Measurements from ENCODE around the gene TRIP12.
"Not testable (repeated sequence)": the region's sequence is repeated elsewhere in the genome, so short reads cannot be mapped to it uniquely, and the experiment has no call there.

The TRIP12 gene

DNA sequence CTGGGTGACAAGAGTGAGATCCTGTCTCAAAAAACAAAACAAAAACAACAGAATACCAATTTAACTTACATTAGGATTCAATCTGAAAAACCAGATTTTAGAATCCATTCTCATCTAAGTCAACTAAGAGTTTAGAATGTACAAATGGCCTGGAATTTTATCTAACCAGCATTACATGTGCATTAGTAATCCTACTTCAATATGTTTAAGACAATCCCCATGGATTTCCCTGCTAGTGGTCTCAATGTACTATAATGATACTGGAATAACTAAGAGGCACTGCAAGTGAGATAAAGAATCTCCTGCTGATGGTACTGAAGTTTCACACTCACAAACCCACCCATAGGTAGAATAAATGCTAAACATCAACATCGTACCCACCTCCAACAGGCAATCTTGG is 153.6 kb downstream of the TRIP12 start:
- no peak for DNase-seq (ENCODE audit: low read depth)

DNA sequence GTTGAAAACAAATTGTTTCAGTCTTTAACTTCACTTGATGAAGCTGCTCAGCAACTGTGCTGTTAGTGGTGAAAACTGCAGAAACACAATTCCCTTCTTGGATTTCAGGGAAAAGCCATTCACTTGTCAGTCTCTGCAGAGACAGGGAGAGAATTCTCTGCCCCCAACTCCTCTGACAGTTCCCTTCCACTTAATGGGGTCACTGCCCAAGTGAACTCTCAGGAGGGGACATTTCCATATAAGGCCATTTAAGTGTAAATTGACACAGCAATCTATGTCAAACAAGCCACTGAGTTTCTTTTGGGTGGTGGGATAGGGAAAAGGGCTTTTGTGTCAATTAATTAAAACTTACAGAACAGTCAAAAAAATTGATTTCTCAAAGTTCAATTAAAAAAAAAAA is 156.1 kb downstream of the TRIP12 start:
- no peak for DNase-seq (ENCODE audit: low read depth)

DNA sequence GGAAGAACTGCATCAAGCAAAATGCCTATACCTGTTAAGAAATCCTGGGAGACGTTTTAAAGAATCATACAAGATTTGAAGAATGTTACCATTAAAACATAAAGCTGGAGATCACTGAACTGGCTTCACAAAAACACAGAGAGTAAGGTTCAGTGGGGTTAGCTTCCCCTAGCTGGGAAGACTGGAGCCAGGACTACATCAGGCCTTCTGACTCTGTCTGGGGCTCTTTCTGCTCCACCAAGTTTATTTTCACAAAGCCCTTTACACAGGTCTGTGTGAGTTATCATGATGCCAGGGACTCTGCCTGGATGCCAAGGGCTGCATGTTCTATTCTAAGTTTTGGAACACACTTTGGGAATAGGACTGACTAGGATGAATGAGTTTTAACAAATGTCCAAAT is 160.1 kb downstream of the TRIP12 start:
- no peak for DNase-seq (ENCODE audit: low read depth)

DNA sequence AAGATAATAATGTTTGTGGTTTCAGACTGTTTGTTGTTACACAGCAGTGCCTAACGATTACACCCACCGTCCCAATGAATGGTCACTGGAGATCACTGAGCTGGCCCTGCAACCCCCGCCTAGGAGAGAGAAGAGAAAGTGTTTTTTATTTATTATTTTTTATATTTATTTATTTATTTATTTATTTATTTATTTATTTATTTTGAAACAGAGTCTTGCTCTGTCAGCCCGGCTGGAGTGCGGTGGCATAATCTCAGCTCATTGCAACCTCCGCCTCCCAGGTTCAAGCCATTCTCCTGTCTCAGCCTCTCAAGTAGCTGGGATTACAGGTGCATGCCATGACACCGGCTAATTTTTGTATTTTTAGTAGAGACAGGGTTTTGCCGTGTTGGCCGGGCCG is 164.3 kb downstream of the TRIP12 start:
- DNase-seq (ENCODE audit: low read depth): peak; percentile 11

DNA sequence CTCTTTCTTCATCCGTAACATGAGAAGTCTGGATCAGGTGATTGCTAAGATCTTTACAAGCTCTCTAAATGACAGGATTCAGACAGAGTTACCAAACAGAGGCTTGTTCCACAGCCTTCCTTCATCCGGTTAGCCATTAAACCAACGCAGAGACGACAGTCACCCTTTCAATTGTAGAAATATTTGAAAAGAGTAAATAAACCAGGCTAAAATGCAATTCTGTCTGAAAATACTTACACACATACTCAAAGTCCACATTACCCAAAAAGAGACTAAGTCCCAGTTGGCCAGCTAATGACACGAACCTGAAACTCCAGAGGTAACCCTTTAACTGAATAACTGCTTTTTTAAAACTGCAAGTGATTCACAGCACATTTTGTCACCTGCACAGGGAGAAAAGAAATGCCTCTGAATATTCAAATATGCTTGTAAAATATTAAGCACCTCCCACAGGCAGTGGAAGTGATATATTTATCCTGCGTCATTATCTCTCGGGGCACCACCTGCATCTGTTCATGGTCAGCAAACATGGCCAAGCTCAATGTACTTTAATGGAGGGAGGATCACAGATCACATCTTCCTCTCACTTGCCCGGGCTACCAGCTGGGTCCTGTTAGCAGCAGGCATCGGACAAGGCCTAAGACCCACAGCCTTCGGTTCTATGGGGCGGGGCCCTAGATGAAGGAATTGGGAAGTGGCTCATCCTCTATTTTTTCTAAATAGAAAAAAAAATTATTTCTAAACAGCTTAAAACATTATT is 168.7 kb downstream of the TRIP12 start:
- DNase-seq (ENCODE audit: low read depth): no peak

DNA sequence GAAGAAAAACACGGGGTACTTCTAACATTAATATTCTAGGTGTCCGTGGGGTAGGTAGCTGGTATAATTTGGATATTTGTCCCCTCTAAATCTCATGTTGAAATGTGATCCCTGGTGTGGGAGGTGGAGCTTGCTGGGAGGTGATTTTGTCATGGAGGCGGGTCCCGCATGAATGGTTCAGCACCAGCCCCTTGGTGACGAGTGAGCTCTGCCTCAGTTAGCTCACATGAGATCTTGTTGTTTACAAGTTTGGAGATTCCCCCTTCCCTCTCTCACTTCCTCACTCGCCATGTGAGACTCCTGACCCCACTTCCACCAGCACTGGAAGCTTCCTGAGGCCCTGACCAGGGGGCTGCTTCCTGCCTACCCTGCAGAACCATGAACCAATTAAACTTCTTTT is 172.0 kb downstream of the TRIP12 start:
- no peak for DNase-seq (ENCODE audit: low read depth)

DNA sequence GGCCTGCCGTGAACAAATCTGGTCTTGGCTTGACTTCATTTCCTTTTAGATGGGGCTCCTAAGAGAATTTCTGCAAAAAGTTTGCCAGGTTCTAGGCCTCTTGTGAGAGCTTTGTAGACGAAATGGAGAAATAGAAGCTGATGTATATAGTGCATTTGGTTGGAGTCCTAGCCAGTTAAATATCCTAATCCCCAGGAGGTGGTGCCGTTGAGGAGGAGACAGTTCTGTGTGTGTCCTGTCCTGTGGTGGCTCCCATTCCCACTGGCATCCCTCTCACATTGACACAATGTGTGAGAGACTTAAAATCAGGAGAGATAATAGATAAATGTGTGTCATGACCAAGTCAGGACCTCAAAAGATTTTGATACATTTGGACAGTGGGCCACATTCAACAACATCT is 172.9 kb downstream of the TRIP12 start:
- no peak for DNase-seq (ENCODE audit: low read depth)

DNA sequence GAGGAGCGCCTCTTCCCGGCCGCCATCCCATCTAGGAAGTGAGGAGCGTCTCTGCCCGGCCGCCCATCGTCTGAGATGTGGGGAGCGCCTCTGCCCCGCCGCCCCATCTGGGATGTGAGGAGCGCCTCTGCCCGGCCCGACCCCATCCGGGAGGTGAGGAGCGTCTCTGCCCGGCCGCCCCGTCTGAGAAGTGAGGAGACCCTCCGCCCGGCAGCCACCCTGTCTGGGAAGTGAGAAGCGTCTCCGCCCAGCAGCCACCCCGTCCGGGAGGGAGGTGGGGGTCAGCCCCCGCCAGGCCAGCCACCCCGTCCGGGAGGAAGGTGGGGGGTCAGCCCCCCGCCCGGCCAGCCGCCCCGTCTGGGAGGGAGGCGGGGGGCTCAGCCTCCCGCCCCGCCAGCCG is 179.1 kb downstream of the TRIP12 start:
- not testable (repeated sequence) for DNase-seq (ENCODE audit: low read depth)

DNA sequence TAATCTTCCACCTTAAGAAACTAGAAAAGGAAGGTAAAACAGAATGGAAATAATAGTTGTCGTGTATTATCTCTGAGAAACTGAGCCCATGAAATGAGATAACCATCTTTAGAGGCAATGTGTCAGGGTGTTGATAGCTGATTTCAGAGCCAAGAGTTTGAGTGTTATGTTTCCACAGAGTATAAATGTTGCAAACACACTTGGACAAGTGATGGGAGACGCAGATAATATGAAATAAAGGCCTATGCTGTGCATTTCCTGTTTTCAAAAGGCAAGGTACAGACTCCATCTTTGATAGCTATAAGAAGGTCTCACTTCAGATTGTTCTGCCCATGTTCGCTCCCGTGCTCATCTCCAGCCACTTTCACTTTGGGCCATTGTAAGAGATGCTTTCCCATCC is 181.5 kb downstream of the TRIP12 start:
- no peak for DNase-seq (ENCODE audit: low read depth)

DNA sequence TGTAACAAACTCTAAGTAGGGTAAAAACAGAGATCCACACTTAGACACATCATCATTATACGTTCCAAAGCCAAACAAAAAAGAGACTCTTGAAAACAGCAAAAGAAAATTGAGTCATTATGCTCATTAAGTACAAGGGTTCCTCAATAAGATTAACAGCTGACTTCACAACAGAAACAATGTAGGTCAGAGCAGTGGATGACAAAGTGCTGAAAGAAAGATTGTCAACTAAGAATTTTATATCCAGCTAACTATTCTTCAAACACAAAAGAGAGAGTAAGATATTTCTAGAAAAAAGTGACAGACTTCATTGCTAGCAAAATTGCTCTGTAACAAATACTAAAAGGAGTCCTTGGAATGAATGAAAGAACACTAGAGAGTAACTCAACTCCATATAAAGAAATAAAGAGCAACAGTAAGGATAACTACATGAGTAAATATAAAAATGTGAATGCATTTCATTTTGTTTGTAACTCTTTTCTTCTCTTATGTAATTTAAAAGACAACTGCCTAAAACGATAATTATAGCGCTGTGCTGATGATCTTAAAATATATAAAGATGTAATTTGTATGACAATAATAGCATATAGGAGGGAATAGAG is 183.7 kb downstream of the TRIP12 start:
- no peak for DNase-seq (ENCODE audit: low read depth)

DNA sequence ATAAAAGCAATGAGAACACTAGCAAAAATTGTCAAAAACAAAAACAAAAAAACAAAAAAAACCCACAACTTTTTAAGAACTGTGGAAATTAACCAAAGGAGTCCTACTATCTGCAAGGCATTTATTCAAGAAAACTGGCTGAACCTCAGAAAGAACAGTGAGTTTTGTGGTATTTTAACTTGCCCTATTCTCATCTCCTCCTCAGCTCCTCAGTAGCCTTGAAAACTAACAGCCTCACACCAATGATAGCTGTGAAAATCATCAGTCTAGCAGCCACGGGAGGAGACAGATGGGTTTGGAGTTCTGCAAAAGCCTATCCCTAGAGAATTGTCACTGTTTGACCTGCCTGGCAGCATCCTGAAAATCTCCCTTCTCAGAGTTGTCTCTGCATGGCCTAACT is 187.4 kb downstream of the TRIP12 start:
- no peak for DNase-seq (ENCODE audit: low read depth)

DNA sequence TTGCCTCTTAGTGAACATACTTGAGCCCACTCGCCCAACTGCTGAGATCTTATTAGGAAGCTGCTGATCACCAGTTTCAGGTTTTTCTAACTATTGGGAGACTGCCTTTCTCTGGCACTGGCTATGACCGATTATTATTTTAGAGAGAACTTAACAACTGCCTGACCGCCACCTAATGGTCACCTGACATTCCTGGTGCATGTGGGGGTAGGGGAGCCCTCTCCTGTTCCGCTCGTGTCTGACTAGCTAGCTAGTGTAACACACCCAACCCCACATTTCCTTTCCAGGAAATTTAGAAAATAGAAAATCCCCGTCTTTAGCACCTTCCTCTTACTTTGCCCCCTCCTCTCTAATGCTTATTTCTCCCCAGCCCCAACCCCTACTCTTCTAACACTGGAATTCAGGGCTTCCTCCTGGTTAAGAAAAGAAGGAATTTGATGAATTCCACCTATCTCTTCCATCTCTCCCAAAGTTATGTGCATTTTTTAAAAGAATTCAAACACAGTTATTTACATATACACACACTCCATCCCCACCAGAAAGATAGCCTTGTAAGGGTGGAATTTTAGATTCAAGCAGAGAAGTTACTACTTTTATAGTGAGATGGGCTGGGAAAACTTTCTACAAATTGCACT is 188.1 kb downstream of the TRIP12 start:
- peak; percentile 32 for DNase-seq (ENCODE audit: low read depth)

DNA sequence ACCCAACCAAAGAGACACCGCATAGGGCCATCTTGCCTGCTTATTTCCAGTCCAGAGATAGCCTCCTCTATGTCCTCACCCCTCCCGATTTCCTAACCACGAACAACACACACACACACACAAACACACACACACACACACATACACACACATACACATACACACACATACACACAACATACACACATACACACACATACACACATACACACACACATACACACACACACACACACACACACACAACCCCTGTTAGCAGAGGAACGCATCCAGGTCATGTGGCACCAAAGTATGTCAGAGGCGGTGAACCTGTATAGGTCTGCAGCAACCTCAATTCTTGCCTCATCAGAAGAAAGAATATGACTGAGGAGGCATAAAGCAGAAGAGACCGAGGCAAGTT is 188.9 kb downstream of the TRIP12 start:
- no peak for DNase-seq (ENCODE audit: low read depth)

DNA sequence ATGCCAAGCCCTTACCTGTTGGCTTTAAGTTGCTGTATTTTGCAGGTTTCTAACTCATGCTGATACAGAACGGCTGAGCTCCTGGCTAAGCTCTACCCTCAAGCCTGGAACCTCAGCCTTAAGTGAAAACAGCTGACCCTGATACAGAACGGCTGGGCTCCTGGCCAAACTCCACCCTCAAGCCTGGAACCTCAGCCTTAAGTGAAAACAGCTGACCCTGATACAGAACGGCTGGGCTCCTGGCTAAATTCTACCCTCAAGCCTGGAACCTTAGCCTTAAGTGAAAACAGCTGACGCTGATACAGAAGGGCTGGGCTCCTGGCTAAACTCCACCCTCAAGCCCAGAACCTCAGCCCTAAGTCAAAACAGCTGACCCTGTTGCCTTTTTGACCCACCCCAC is 189.9 kb downstream of the TRIP12 start:
- DNase-seq (ENCODE audit: low read depth): peak; percentile 75

DNA sequence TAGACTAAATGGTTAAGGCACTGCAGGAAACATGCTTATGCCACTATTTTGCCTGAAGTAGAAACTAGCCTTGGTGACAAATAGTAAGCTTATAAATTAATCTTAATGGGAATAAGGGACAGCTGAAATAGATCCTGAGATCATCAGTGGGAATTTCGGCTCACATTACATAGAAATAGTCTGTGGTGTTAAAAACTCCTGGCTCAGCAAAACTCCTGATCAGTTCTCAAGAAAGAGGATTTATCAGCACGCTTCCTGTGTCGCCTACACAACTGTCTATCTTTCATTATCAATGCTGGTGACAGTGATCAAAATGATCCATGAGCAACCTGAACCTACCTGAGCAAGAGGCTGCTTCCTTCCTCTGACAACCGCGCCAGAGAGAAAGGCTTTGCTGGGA is 190.4 kb downstream of the TRIP12 start:
- DNase-seq (ENCODE audit: low read depth): no peak

DNA sequence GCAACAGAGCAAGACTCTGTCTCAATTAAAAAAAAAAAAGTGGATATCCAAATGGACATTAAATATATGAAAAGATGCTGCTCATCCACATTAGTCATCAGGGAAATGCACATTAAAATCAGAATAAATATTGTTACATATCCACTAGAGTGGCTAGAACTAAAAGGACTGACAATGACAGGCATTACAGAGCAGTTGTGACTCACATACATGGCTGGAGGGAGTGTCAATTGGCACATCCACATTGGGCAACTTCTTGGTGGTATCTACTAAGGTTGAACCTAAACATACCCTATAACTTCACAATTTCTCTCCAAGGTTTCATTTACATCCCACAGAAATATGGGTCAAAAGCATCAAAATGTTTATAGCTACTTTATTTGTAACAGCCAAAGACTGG is 193.4 kb downstream of the TRIP12 start:
- peak; percentile 35 for DNase-seq (ENCODE audit: low read depth)

DNA sequence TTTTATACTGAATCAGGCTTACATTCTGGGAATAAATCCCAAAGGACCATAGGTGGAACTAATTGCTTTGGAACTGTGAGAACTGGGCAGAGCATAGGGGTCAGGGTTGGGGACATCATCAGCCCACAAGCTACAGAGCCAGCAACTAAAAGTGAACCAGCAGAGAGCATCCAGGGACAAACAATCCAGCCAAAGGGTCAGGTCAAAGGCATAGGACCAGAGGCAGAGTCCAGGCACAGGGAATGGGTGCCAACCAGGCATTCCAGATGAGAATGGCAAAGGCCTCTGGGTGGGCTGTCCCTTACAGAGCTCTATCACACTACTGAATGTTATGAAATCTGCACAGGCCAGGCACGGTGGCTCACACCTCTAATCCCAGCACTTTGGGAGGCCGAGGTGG is 195.2 kb downstream of the TRIP12 start:
- DNase-seq (ENCODE audit: low read depth): no peak

DNA sequence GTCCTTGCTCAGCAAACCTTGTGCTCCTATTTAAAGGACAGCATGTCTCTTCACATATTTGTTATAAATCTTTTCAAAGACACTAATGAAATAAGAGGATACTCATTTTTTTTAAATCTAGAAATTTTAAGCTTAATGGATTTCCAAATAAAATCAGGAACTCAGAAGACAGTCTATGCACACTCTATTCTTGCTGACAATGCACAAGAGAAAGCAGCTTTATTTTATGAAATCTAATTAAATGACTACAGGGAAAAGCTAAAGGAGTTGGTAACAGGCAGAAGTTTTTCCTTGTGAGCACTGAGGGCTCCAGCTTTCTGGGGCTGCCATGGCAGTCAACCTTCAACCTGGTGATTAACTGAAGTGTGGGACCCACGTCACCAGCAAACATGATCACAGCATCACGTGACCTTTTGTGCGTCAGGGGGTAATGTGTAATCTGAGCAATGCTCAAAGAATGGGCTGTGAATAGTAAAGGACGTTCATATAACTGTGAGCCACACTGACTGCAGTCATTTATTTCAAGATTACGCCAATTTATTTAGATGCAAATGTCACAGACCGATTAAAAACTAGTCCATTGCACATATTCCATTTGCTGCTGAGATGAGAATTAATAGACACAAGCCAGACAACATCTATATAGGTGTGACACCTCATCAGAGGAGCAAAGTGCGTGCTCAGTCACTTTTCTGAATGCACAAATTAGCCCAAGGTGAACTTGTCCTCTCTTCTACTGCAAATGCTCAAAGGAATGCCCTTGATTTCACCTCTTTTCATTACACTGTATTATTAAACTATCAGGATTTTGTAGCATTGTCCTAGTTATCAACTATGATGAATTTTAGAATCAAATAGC is 195.9 kb downstream of the TRIP12 start:
- DNase-seq (ENCODE audit: low read depth): peak; percentile 82

DNA sequence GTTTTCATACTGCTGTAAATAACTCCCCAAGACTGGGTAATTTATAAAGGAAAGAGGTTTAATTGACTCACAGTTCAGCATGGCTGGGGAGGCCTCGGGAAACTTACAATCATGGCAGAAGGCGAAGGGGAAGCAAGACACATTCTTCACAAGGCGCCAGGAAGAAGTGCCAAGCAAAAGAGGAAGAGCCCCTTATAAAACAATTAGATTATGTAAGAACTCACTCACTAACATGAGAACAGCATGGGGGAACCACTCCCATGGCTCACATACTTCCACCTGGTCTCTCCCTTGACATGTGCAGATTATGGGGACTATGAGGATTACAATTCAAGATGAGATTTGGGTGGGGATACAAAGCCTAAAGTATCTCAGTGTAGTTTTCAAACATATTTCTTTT is 198.6 kb downstream of the TRIP12 start:
- DNase-seq (ENCODE audit: low read depth): not testable (repeated sequence)

DNA sequence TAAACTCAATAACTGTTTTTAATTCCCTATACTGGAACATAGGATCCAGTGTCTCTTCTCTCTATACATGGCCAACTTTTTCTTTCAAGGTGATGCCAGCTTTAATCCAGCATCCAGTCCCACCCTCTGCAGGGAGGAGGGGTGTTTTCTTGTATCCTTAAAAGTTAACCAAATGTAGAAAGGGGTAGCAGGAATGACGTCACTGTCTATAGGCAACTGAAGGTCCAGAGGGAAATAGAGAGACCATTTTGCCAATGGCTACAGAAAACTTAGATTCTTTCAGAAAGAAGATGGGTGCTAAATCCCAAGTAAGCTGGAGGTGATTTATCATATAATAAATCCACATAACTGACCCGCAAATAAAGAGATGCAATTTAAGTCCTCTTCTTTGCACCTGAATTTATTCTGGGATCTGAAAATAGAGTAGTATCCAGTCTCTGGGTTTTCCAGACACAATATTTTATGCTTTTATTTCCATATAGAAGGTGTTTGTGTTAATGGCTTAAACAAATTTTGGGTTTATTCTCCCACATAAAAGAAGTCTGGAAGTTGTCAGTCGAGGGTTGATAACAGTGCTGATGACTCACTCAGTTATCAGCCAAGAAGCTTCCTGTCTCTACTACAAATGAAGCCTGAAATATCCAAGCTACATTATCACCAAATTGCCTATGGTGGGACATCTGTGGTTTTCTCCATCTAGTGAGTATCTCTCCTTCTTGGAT is 201.7 kb downstream of the TRIP12 start:
- DNase-seq (ENCODE audit: low read depth): no peak

DNA sequence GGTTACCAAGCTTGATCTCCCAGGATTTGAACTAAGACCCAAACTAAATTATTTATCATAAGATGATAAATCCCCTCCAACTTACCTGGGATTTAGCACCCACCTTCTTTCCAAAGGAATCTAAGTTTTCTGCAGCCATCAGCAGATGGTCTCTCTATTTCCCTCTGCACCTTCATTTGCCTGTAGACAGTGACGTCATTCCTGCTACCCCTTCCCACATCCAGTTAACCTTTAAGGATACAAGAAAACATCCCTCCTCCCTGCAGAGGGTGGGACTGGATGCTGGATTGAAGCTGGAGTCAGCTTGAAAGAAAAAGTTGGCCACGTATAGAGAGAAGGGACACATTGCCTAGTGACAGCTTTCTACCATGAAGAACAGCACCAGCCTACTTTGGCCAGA is 203.8 kb downstream of the TRIP12 start:
- DNase-seq (ENCODE audit: low read depth): no peak
